D341Med (cell line): ENCODE results near the gene POLR3C.
"Not testable (repeated sequence)": the region's sequence is repeated elsewhere in the genome, so short reads cannot be mapped to it uniquely, and the experiment has no call there.

Experiments
- DNase-seq: peaks from one replicate; pipeline ENCODE4 v3.0.0; 2012; ENCODE audit warnings: low spot score

POLR3C gene

GRCh38 chr1:145822779-145823331 lies 1.1 kb upstream of the POLR3C start:
- not testable (repeated sequence) for DNase-seq

GRCh38 chr1:145824499-145824842 lies 471 bp downstream of the POLR3C start:
- no peak for DNase-seq

GRCh38 chr1:145826030-145826429 lies 2.0 kb downstream of the POLR3C start:
- no peak for DNase-seq

- DNase-seq: no peak
Measured at GRCh38 chr1:145827966-145828365, 4.0 kb downstream of the POLR3C start.

GRCh38 chr1:145828367-145829026 lies 4.5 kb downstream of the POLR3C start:
- DNase-seq: peak; percentile 55

GRCh38 chr1:145830810-145831209 lies 6.8 kb downstream of the POLR3C start:
- not testable (repeated sequence) for DNase-seq

GRCh38 chr1:145837656-145838055 lies 13.7 kb downstream of the POLR3C start:
- DNase-seq: no peak

- no peak for DNase-seq
Measured at GRCh38 chr1:145843031-145843430, 19.0 kb downstream of the POLR3C start.

GRCh38 chr1:145845144-145845513 lies 21.1 kb downstream of the POLR3C start:
- no peak for DNase-seq

- peak; percentile 94 for DNase-seq
Measured at GRCh38 chr1:145845514-145846161, 21.6 kb downstream of the POLR3C start, which contains the start of gene NUDT17. NUDT17 (plus strand) TSS chr1:145845630; CDS start chr1:145845641, 11 bp downstream.

- peak; percentile 74 for DNase-seq
Measured at GRCh38 chr1:145846201-145846612, 22.2 kb downstream of the POLR3C start.

GRCh38 chr1:145847827-145848226 lies 23.8 kb downstream of the POLR3C start:
- no peak for DNase-seq

- no peak for DNase-seq
Measured at GRCh38 chr1:145849356-145850160, 25.6 kb downstream of the POLR3C start.

- DNase-seq: no peak
Measured at GRCh38 chr1:145855426-145855948, 31.5 kb downstream of the POLR3C start.

- DNase-seq: no peak
Measured at GRCh38 chr1:145857170-145857569, 33.2 kb downstream of the POLR3C start.

GRCh38 chr1:145858238-145858900 lies 34.4 kb downstream of the POLR3C start:
- peak; percentile 64 for DNase-seq

GRCh38 chr1:145858901-145859490 lies 35.0 kb downstream of the POLR3C start, which contains the start of gene PIAS3:
PIAS3 (minus strand) TSS chr1:145859081; CDS start chr1:145858990, 91 bp downstream.
- peak; percentile 95 for DNase-seq

GRCh38 chr1:145859491-145860023 lies 35.6 kb downstream of the POLR3C start:
- DNase-seq: peak; percentile 87

GRCh38 chr1:145863282-145864018 lies 39.5 kb downstream of the POLR3C start:
- no peak for DNase-seq

- DNase-seq: no peak
Measured at GRCh38 chr1:145868232-145868631, 44.2 kb downstream of the POLR3C start.
